Left kidney (tissue), 2 donors: Measurements from ENCODE around the gene NEK9. TPM values are rescaled to one million over a fixed set of nuclear protein-coding genes. Genes with fewer than 3 reads are reported as not detected.
A peak's percentile ranks its signal among the peaks of the same experiment; 100 is the strongest.

Experiments used
- DNase-seq: peaks from one replicate; pipeline ENCODE4 v3.0.0-alpha.2; 2013
- polyA plus RNA-seq: library from polyadenylated mRNA; unstranded; fragments of 120-200 nt; gene quantifications from one replicate; pipeline ENCODE4 v1.2.1, GENCODE V29; 2013; ENCODE audit not compliant: insufficient read length

Gene NEK9
- polyA plus RNA-seq, 1 donor, result 154 TPM

- DNase-seq, result no peak
These were observed 59.6 kb downstream of the NEK9 start for GRCh38 chr14:75067212-75067611.

- DNase-seq, result no peak
These were observed 60.2 kb downstream of the NEK9 start for GRCh38 chr14:75066691-75067090.

GRCh38 chr14:75064205-75064567 lies 62.7 kb downstream of the NEK9 start:
- DNase-seq, result no peak

GRCh38 chr14:75063491-75064204 lies 63.2 kb downstream of the NEK9 start, which contains the start of gene ACYP1:
Gene ACYP1, minus strand, starts transcription at chr14:75064024. Its CDS starts 471 bp downstream, at chr14:75063553.
- peak; percentile 92 for DNase-seq

- no peak for DNase-seq
These were observed 63.8 kb downstream of the NEK9 start for GRCh38 chr14:75063013-75063412.

- DNase-seq, result no peak
These were observed 66.4 kb downstream of the NEK9 start for GRCh38 chr14:75060420-75060819.

GRCh38 chr14:75059642-75060041 lies 67.2 kb downstream of the NEK9 start:
- DNase-seq, result no peak

- DNase-seq, result no peak
These were observed 72.4 kb downstream of the NEK9 start for GRCh38 chr14:75054421-75054820.

GRCh38 chr14:75053396-75054291 lies 73.2 kb downstream of the NEK9 start:
- DNase-seq, result no peak

- no peak for DNase-seq
These were observed 75.3 kb downstream of the NEK9 start for GRCh38 chr14:75051556-75051899.

GRCh38 chr14:75050852-75051555 lies 75.8 kb downstream of the NEK9 start, which contains the start of gene MLH3:
Gene MLH3, minus strand, starts transcription at chr14:75051467. Its CDS starts 1,812 bp downstream, at chr14:75049655.
- peak; percentile 89 for DNase-seq

- DNase-seq, result no peak
These were observed 77.1 kb downstream of the NEK9 start for GRCh38 chr14:75049731-75050201.

- DNase-seq, result no peak
These were observed 77.7 kb downstream of the NEK9 start for GRCh38 chr14:75049136-75049535.

GRCh38 chr14:75048101-75048500 lies 78.7 kb downstream of the NEK9 start:
- no peak for DNase-seq

- DNase-seq, result no peak
These were observed 79.3 kb downstream of the NEK9 start for GRCh38 chr14:75047506-75047905.

- DNase-seq, result no peak
These were observed 79.9 kb downstream of the NEK9 start for GRCh38 chr14:75046899-75047298.

GRCh38 chr14:75046275-75046674 lies 80.6 kb downstream of the NEK9 start:
- DNase-seq, result no peak

- DNase-seq, result no peak
These were observed 82.1 kb downstream of the NEK9 start for GRCh38 chr14:75044752-75045151.

- no peak for DNase-seq
These were observed 82.5 kb downstream of the NEK9 start for GRCh38 chr14:75044322-75044721.

- no peak for DNase-seq
These were observed 84.8 kb downstream of the NEK9 start for GRCh38 chr14:75042035-75042434.

GRCh38 chr14:75041613-75042012 lies 85.2 kb downstream of the NEK9 start:
- DNase-seq, result no peak

- DNase-seq, result no peak
These were observed 85.9 kb downstream of the NEK9 start for GRCh38 chr14:75040959-75041358.

- no peak for DNase-seq
These were observed 86.3 kb downstream of the NEK9 start for GRCh38 chr14:75040507-75040906.
